HTERT RPE-1 (cell line): ENCODE results near the gene LIMCH1.

Experiments
- in situ Hi-C: fragments of 300-500 bp; cut with MboI; formaldehyde crosslinking; loops from 4 replicates; pipeline ENCODE4 v1.14.3; 2020; ENCODE audit warnings: low sequenced_read_pairs

LIMCH1 gene

DNA sequence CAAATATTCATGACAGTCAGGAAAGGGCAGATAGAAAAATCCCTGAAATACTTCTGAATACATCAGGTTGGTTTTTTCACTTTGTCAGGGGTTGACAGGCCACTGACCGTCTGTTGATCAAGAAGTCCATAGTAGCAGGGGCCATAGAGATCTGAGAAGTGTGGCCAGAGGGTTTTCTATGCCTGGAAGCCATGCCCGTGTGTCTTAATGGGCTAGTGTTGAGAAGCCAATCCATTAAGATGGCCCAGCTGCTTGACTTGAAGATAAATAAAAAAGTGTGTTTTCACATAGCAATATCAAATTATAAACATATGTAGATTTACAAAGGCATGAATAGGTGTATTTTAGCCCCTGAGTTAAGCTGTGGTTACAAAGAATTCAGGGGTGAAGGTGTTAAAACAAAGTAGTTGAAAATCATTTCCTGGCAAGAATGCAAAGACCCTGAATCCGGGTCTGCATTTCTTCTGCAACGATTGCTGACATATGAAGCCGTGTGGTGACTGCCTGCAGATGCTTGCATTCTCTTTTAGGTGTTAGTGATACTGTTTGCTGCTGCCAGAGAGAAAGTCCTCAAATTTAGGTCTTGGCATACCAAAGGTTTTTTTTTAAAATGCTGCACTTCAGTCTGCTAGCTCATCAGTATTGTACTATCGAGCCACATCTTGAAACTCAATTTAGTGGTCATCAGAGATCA lies 9.3 kb upstream of the LIMCH1 start:
- in situ Hi-C loops = no loop called here

DNA sequence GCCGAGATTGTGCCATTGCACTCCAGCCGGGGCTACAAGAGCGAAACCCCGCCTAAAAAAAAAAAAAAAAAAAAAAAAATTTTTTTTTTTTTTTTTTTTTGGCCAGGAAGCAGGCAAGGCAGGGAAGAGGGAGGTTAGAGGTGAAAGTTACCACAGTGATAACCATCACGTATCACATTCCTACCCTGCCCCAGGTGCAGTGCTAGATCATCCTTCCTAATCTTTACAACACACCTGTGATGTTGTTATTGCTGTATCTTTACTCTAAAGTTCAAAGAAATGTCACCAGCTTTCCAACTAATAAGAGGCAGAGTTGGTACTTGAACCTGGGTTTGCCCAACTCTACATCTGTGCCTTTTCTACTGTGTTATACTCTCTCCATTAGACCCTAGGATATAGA lies 7.2 kb upstream of the LIMCH1 start:
- in situ Hi-C loops = no loop called here

GRCh38 chr4:41532336-41532735 lies 5.6 kb upstream of the LIMCH1 start:
- in situ Hi-C loops = no loop called here

DNA sequence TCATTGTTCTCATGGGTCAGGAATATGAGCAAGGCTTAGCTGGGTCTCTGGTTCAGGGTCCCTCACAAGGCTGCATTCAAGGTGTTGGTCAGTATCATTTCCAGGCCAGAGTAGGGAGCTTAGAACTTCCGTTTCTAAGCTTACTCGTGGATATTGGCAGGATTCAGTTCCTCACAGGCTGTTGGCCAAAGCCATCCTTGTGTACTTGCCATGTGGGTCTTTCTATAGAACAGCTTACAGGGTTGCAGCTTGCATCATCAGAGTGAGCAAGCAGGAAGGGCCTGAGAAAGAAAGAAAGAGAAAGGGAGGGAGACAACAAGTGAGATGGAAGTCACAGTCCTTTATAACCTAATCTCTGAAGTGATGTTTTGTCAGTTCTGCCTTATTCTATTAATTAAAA lies 5.1 kb upstream of the LIMCH1 start:
- in situ Hi-C loops = no loop called here

GRCh38 chr4:41533680-41534079 lies 4.3 kb upstream of the LIMCH1 start:
- in situ Hi-C loops = no loop called here

DNA sequence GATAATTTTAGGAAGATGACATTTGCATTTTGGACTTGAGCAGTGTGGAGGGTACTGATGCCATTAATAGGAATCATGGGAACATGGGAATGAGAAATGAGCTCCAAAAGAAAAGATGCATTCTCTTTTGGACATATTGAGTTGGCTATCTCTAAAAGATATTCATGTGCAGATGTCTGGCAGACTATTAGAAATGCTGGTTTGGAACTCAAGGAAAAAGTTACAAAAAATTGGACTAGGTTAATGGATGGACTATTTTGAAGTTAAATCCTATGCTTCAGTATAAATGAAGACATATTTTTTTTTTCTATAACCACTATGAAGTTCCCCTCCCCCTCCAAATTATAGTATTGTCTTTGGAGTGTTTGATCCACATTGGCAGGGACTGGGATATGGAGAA lies 3.6 kb upstream of the LIMCH1 start:
- in situ Hi-C loops = no loop called here

DNA sequence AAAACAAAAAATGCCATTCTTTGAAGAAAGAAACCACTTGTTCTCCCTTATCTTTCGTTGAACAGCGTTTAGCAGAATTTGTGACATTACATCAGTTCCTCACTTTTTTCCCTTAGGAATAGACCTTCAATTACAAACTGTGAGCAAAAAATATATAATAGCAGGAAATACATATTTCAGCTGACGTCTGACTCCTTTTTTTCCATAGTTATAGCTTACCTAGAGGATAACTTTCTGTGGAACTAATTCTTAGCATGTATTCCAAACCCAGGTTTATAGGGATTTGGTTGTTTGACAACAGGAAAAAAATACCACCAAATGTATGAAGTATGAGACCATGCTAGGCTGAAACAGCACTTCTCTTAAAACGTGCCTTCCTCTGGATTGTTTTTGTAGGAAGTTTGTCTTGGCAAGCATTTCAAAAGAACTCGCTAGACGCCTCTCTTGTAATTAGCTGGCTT lies 2.0 kb upstream of the LIMCH1 start:
- in situ Hi-C loops = no loop called here

DNA sequence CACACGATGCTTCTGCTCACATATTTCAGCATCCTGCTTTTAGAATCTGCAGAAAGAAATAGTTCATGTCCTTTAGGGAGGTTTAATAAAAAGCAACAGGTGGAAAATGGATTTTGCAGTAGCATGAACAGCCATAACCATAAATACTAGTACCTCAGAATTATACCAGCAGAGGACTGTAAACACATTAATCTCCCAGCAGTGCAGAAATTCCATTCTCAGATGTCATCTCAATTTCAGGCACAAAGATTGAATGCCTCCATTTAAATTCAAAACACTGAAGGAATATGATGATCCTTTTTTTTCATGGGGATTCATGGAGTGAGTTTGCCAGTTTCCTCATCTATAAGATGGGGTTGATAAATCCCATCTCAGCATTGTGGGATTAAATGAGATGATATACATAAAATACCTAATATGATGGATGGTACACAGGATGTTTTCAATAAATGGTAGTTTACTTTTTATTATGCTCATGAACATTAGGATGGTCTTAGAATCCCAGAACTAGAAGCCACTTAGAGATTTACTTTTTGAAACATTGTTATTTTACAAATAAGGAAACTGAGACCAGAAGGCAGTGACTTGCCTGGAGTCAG lies 566 bp upstream of the LIMCH1 start:
- in situ Hi-C loops = no loop called here

- in situ Hi-C loops = no loop called here
These were observed 1.0 kb downstream of the LIMCH1 start for GRCh38 chr4:41538887-41539498.

DNA sequence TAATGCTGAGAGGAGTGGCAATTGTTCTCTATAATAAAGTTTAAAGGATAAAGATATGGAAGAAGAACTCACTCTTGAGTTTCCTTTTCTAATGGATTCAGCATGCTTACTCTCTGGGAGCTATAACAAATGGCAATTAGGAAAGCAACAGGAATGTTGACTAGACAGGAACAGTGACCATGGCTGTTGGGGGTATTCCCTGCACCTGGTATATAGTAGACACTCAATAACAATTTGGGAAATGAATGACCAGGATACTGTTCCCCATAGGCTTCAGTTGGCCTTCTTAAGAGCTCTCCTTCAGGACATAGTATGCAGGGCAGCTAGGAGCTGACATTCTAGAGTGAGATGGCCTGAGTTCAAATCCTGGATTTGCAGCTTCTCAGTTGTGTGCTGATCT lies 1.8 kb downstream of the LIMCH1 start:
- in situ Hi-C loops = no loop called here

DNA sequence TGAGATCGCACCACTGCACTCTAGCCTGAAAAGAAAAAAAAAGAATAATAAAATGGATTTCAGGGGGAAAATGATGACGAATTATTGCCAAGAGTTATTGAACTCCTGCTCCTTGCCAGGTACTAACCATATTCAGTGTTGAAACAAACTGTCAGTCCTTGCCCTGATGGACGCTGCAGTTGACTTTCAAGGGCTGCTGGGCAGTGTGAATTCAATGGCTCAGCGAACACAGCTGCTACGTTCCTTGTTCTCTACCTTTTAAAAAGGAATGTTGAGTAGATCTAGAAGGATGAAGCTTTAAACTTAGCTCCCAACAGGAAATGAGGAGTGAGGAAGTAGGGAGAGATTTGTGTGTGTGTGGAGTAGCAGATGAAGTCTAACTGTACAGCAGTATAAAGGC lies 2.7 kb downstream of the LIMCH1 start:
- in situ Hi-C loops = no loop called here

- in situ Hi-C loops = no loop called here
These were observed 3.7 kb downstream of the LIMCH1 start for GRCh38 chr4:41541687-41542094.

GRCh38 chr4:41542526-41543275 lies 4.7 kb downstream of the LIMCH1 start:
- in situ Hi-C loops = no loop called here

GRCh38 chr4:41545238-41545637 lies 7.3 kb downstream of the LIMCH1 start:
- in situ Hi-C loops = no loop called here

DNA sequence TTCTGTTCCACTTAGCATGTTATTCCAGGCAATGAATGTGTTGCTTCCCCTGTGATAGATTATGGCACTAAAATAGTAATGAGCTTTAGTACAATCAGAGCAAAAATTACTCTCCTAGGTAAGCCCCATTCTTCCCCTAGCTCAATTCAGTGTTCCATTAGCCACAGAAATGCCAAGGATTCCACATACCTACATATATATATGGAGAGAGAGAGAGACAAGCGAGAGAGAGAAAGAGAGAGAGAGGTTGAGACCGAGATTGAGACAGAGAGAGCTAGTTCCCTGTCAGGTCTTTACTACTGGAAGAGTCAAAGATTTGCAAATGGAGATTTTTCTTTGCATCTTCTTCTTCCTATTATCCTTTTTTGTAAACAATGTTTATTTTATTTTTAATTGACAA lies 8.7 kb downstream of the LIMCH1 start:
- in situ Hi-C loops = no loop called here

GRCh38 chr4:41548305-41548880 lies 10.4 kb downstream of the LIMCH1 start:
- in situ Hi-C loops = no loop called here

DNA sequence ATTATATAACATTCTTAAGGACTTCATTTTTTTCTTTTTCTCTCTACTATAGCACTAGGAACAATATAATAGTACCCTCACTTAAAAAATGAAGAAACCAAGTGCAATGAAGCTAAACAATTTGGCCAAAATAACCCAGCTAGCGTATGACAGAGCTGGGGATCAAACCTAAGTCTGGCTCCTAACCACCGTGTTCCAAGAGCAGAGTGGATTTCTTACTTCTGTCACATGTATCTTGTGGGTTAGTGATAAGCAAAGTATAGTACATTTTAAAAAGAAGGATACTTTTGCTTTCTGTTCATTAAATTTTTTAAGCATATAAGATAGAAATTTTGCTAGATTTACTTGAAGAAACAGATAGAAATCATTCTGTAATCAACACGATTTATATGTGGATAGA lies 11.5 kb downstream of the LIMCH1 start:
- in situ Hi-C loops = no loop called here

- in situ Hi-C loops = no loop called here
These were observed 12.4 kb downstream of the LIMCH1 start for GRCh38 chr4:41550308-41550707.

GRCh38 chr4:41551536-41551935 lies 13.6 kb downstream of the LIMCH1 start:
- in situ Hi-C loops = no loop called here

DNA sequence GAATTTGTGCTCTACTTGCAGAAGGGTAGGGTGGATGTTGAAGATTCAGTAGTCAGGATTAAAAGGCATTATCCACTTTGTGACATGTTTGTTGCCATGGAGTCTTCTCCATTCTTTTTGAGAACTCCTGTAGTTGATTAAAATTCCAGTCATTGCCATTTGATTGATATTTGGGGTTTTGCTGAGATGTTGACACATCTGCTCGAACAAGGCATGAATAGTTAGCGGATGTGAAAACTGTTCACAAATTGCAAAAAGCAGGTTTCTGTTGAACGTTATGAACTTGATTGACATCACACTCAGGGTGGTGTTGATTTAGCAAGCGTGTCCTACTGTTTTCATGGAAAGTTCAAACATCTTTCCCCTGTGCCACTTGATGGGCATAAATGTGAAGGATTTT lies 16.9 kb downstream of the LIMCH1 start:
- in situ Hi-C loops = no loop called here

DNA sequence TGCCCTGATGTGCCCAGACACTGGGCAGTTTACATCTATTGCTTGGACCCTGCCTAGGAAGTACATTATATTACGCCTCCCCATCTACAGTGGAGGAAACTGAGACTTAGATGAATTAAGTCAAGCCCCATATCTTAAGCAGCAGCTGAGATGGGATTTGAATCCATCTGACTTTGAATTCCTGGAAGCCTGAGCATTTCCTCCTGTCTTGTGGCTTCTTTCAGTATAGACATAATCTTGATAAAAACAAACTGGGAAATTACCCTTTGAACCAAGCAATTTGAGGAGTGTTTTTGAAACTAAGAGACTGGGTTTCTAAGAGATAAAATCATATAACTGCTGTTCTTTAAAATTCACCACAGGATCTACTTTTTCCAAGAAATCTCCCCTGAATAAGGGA lies 18.6 kb downstream of the LIMCH1 start:
- in situ Hi-C loops = no loop called here
